Transverse colon (tissue), 4 donors: Measurements from ENCODE around the gene SUGCT. TPM values are rescaled to one million over a fixed set of nuclear protein-coding genes. Genes with fewer than 3 reads are reported as not detected.
"Not testable (repeated sequence)": the region's sequence is repeated elsewhere in the genome, so short reads cannot be mapped to it uniquely, and the experiment has no call there.

Source experiments
- DNase-seq: peaks from one replicate; pipeline ENCODE4 v3.0.0-alpha.2; 2019
- H3K27ac ChIP-seq, 4 donors: fragments of 200-600 bp; sonication (generic); 2 replicates each; pipeline ENCODE4 v1.5.1; 2016 to 2018; ENCODE audit warnings: inconsistent platforms in 4 of 4
- H3K27me3 ChIP-seq: fragments of 200-600 bp; sonication (generic); 2 replicates; pipeline ENCODE4 v1.5.1; 2017; ENCODE audit warnings: inconsistent platforms
- H3K36me3 ChIP-seq, 4 donors: fragments of 200-600 bp; sonication (generic); 2 replicates each; pipeline ENCODE4 v1.5.1; 2017 to 2019; ENCODE audit warnings: inconsistent platforms in 4 of 4
- H3K4me1 ChIP-seq, 4 donors: fragments of 200-600 bp; sonication (generic); 2 replicates each; pipeline ENCODE4 v1.5.1; 2017 to 2020; ENCODE audit warnings: inconsistent platforms in 4 of 4
- H3K4me3 ChIP-seq, 4 donors: fragments of 200-600 bp; sonication (generic); 1 replicate in 1 of 4; 2 replicates in 3 of 4; pipeline versions ENCODE4 v1.5.1 to v1.6.1; 2017 to 2019; ENCODE audit warnings: inconsistent platforms in 4 of 4
- H3K9me3 ChIP-seq, 2 donors: fragments of 200-600 bp; sonication (generic); 2 replicates each; pipeline ENCODE4 v1.5.1; 2017 to 2019; ENCODE audit warnings: inconsistent platforms in 2 of 2
- EP300 ChIP-seq: sonication (generic); formaldehyde crosslinking; IDR thresholded peaks from one replicate; pipeline ENCODE4 v1.6.1; 2017; ENCODE audit warnings: antibody characterized with exemption, low read depth
- POLR2A ChIP-seq: fragments of 450-650 bp; IDR thresholded peaks from one replicate; pipeline ENCODE4 v1.6.1; 2016; ENCODE audit warnings: antibody characterized with exemption, mild to moderate bottlenecking, moderate library complexity
- POLR2AphosphoS5 ChIP-seq, 3 donors: sonication (generic); formaldehyde crosslinking; IDR thresholded peaks; one replicate each; pipeline ENCODE4 v1.6.1; 2016; ENCODE audit warnings: antibody characterized with exemption in 3 of 3
- WGBS, 2 donors: methylation state at CpG; one replicate each; pipeline ENCODE4 v1.1.5; 2018; ENCODE audit warnings: low coverage in 1 of 2; 5-methylcytosine and 5-hydroxymethylcytosine counted together
- in situ Hi-C, 4 donors: fragments of 200-750 bp; cut with MboI; loops; one replicate each; pipeline versions ENCODE4 v1.15.0 to v1.15.1; 2017; ENCODE audit warnings: low sequenced_read_pairs in 3 of 4, low pct_ligation_motif_present in 1 of 4, low pct_unique_long_range_greater_than_20kb in 1 of 4
- intact Hi-C: fragments of 100-400 bp; cut with DNase I; formaldehyde crosslinking; loops from one replicate; pipeline ENCODE4 v1.15.1; 2023; ENCODE audit warnings: low total_unique reads
- total RNA-seq, 4 donors: library from RNA; depleted of rRNA; stranded (reverse); fragments of >200 nt; gene quantifications; one replicate each; pipeline ENCODE4 v1.1.0, GENCODE V29; 2016
- TF ChIP-seq, protein P1 (sequence below), 5 experiments: fragments of 200-600 bp in 3 of 5; fragments of 450-650 bp in 2 of 5; sonication (generic) in 3 of 5; IDR thresholded peaks; 1 replicate in 2 of 5; 2 replicates in 3 of 5; pipeline ENCODE4 v1.5.1; 2016 to 2017; ENCODE audit warnings: antibody characterized with exemption in 5 of 5, inconsistent platforms in 3 of 5, mild to moderate bottlenecking in 2 of 5, moderate library complexity in 1 of 5

SUGCT gene
- total RNA-seq, 4 donors from 2014 or later: 2.6 to 44.5 (median 15.9) TPM

- no peak overlapping the region for H3K4me3 ChIP-seq
- peaks cover 0 to 17% (median 6%) of the 10 kb centered on the region in 4 donors for H3K4me1 ChIP-seq
- H3K27ac ChIP-seq: no peak overlapping the region
Measured at GRCh38 chr7:40263752-40264390, 129.1 kb downstream of the SUGCT start.

DNA sequence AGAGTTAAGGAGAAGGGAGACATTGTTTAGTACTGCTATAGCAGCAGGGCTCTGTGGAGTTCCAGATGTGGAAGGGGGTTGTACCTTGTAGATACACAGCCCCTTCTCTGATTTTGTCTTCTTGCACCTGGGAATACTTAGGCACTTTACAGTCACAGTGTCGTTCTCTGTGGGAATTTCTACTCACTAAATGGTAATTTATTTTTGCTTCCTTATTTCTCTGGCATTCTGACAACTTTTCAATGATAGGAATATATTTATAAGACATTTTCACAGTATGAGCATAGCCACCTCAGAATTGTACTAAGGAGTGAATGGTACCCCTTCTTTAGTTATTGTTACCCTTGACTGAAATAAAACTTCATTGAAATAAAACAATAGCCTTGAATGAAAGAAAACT, 132.8 kb downstream of the SUGCT start:
- intact Hi-C loops: no loop called here
- in situ Hi-C loops: no loop called here
- H3K27me3 ChIP-seq: no peaks in the 10 kb centered on the region
- H3K4me1 ChIP-seq: peaks cover 0 to 18% (median 6%) of the 10 kb centered on the region in 4 donors
- no peak for DNase-seq
- TF ChIP-seq EP300 (no peak), POLR2A (no peak), POLR2AphosphoS5 (IDR thresholded peaks at IDR 0.05) (no peak)
- TF ChIP-seq, protein P1, sequence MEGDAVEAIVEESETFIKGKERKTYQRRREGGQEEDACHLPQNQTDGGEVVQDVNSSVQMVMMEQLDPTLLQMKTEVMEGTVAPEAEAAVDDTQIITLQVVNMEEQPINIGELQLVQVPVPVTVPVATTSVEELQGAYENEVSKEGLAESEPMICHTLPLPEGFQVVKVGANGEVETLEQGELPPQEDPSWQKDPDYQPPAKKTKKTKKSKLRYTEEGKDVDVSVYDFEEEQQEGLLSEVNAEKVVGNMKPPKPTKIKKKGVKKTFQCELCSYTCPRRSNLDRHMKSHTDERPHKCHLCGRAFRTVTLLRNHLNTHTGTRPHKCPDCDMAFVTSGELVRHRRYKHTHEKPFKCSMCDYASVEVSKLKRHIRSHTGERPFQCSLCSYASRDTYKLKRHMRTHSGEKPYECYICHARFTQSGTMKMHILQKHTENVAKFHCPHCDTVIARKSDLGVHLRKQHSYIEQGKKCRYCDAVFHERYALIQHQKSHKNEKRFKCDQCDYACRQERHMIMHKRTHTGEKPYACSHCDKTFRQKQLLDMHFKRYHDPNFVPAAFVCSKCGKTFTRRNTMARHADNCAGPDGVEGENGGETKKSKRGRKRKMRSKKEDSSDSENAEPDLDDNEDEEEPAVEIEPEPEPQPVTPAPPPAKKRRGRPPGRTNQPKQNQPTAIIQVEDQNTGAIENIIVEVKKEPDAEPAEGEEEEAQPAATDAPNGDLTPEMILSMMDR (IDR thresholded peaks at IDR 0.05): no peak
- H3K4me3 ChIP-seq: no peak overlapping the region
- H3K9me3 ChIP-seq: no peaks in the 10 kb centered on the region
- no peaks in the 10 kb centered on the region for H3K36me3 ChIP-seq
- WGBS, 2 donors: 17 to 27% methylated on average over 1 of the region's 1 CpG
- peak overlapping the region in 1 of 4 donors; percentile 31 for H3K27ac ChIP-seq

More at GRCh38 chr7:40263752-40264390, 129.1 kb downstream of the SUGCT start:
- H3K9me3 ChIP-seq: no peaks in the 10 kb centered on the region
- 39 to 54% methylated on average over 3 of the region's 3 CpGs for WGBS, 2 donors
- in situ Hi-C loops (no loop called here), intact Hi-C loops (no loop called here)
- H3K27me3 ChIP-seq: no peaks in the 10 kb centered on the region
- no peak for DNase-seq
- H3K36me3 ChIP-seq: no peaks in the 10 kb centered on the region
- no peak for TF ChIP-seq EP300

- H3K9me3 ChIP-seq, in situ Hi-C loops, H3K27me3 ChIP-seq, H3K36me3 ChIP-seq, H3K4me3 ChIP-seq, intact Hi-C loops, DNase-seq, H3K27ac ChIP-seq: not testable (repeated sequence)
- H3K4me1 ChIP-seq: peaks cover 0 to 18% (median 6%) of the 10 kb centered on the region in 4 donors
- 56 to 78% methylated on average over 5 of the region's 5 CpGs for WGBS, 2 donors
Measured at GRCh38 chr7:40268810-40269209, 134.0 kb downstream of the SUGCT start.

DNA sequence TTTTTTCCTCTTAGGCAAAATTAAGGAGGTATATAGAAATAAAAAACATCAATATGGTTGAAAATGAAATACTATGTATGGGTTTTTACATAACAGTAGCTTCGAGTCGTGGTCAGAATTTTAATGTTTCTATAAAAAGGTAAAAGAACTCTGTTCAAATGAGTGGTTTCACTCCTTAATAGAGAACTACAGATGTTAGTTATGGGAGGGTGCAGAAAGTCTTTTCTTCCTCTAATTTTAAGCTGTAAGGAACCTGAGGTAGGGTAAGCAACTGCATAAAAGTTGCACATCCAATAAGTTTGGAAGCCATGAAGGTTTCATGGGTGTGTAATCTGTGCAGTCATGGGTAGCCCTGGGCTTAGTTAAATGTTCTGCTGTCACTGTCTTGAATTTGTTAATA, 141.3 kb downstream of the SUGCT start:
- WGBS, 2 donors: 68 to 75% methylated on average over 2 of the region's 2 CpGs
- intact Hi-C loops: no loop called here
- no peaks in the 10 kb centered on the region for H3K4me1 ChIP-seq

DNA sequence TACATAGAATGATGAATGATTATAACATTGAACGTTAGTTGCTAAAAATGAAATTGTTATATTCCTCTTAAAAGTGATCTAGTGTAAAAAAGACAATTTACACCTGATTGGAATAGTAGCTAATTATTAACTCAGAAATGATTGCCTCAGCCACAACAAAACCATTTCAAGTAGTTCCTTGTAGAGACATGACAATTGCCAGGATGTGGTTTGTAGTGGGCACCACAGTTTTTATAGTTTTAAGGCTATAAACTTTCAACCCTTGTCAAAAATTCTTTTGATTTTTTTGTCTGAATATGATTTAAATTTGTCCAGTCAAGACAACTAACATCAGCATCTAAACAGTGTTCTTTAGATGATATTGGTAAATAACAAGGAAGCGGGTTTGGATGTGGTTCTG, 145.2 kb downstream of the SUGCT start:
- WGBS, 2 donors: 42 to 45% methylated on average over 2 of the region's 2 CpGs
- DNase-seq: no peak
- H3K9me3 ChIP-seq: peaks cover 0 to 3% of the 10 kb centered on the region in 2 donors
- H3K27me3 ChIP-seq: no peaks in the 10 kb centered on the region
- no peak overlapping the region for H3K27ac ChIP-seq
- no peak for TF ChIP-seq POLR2AphosphoS5 (IDR thresholded peaks at IDR 0.05)
- TF ChIP-seq POLR2A: no peak
- TF ChIP-seq, protein P1 (IDR thresholded peaks at IDR 0.05): no peak
- TF ChIP-seq EP300: no peak
- H3K4me1 ChIP-seq: no peaks in the 10 kb centered on the region
- H3K4me3 ChIP-seq: no peak overlapping the region
- in situ Hi-C loops: no loop called here
- intact Hi-C loops: no loop called here
- no peaks in the 10 kb centered on the region for H3K36me3 ChIP-seq

More for the DNA sequence above, 141.3 kb downstream of the SUGCT start:
- Histone ChIP-seq H3K27ac (no peak overlapping the region), H3K27me3 (no peaks in the 10 kb centered on the region), H3K9me3 (no peaks in the 10 kb centered on the region), H3K36me3 (no peaks in the 10 kb centered on the region), H3K4me3 (no peak overlapping the region)
- in situ Hi-C loops: no loop called here
- DNase-seq: no peak
- no peak for TF ChIP-seq POLR2AphosphoS5 (IDR thresholded peaks at IDR 0.05)
- TF ChIP-seq, protein P1 (IDR thresholded peaks at IDR 0.05): no peak
- TF ChIP-seq EP300: no peak
- TF ChIP-seq POLR2A: no peak
